Activated naive CD4-positive, alpha-beta T cell treated with anti-CD3 and anti-CD28 coated beads for 36 hours (primary cell): ENCODE data around the gene HLA-C. TPM values are rescaled to one million over a fixed set of nuclear protein-coding genes. Genes with fewer than 3 reads are reported as not detected.
A peak's percentile ranks its signal among the peaks of the same experiment; 100 is the strongest.

Experiments used
- CTCF ChIA-PET: fragments of 350-600 bp; sonication (Branson Sonifier 250); formaldehyde crosslinking; loops from one replicate; lab custom pipeline; 2021; ENCODE audit warnings: antibody characterized with exemption; lab: Charles Lee
- DNase-seq: peaks from one replicate; pipeline ENCODE4 v3.0.0-alpha.2; 2020
- H3K27ac Mint-ChIP-seq: one replicate; pipeline ENCODE4 v1.8.0; 2021; ENCODE audit warnings: mild to moderate bottlenecking, mixed read lengths
- H3K27me3 Mint-ChIP-seq: one replicate; pipeline ENCODE4 v1.8.0; 2021; ENCODE audit warnings: low read depth, mixed read lengths
- H3K36me3 Mint-ChIP-seq: one replicate; pipeline ENCODE4 v1.8.0; 2021; ENCODE audit warnings: low read depth, mixed read lengths
- H3K4me1 Mint-ChIP-seq: one replicate; pipeline ENCODE4 v1.8.0; 2021; ENCODE audit warnings: low read depth, mixed read lengths
- H3K4me3 Mint-ChIP-seq: one replicate; pipeline ENCODE4 v1.8.0; 2021; ENCODE audit warnings: mild to moderate bottlenecking, moderate library complexity, mixed read lengths
- H3K9me3 Mint-ChIP-seq: one replicate; pipeline ENCODE4 v1.8.0; 2021; ENCODE audit warnings: mixed read lengths
- intact Hi-C: fragments of 100-400 bp; cut with micrococcal nuclease; formaldehyde crosslinking; loops from one replicate; pipeline ENCODE4 v1.15.1; 2023
- total RNA-seq, 2 experiments: library from RNA; stranded (reverse); gene quantifications; one replicate each; pipeline ENCODE4 v1.2.3, GENCODE V29; 2021

HLA-C gene
- 1,000 to 10,000 TPM; 1,018 to 1,049 TPM for total RNA-seq

DNA sequence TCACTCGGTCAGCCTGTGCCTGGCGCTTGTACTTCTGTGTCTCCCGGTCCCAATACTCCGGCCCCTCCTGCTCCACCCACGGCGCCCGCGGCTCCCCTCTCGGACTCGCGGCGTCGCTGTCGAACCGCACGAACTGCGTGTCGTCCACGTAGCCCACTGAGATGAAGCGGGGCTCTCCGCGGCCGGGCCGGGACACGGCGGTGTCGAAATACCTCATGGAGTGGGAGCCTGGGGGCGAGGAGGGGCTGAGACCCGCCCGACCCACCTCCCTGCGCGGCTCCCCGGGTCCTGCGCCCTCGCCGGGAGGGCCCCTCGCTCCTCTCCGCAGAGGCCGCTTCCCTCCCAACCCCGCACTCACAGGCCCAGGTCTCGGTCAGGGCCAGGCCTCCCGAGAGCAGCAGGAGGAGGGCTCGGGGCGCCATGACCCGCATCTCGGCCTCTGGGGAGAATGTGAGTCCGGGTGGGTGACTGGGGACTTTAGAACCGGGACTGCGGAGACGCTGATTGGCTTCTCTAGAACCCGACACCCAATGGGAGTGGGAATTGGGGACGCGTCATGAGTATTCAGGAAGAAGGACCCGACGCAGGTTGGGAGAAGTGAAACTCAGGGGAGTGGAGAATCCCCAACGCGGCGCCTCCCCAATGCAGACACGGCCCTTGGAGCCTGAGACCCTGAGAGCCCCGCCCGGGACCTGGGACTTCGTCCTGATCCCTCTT lies at the start of gene HLA-C:
Gene HLA-C (minus strand): TSS at position 452 of the 717 bp plus-strand sequence. CDS start 21 bp downstream, at position 431.
- intact Hi-C loops = loop anchor here (1.0 to 2.0 kb wide), 4 partner anchors 68 to 113 kb away; partner anchors contain the start of genes HLA-B and TCF19
- CTCF ChIA-PET = no interaction called here
- peak within 1 kb of the TSS; percentile 100 for H3K27ac Mint-ChIP-seq
- no peaks in the 10 kb centered on the region for H3K9me3 Mint-ChIP-seq
- peak; percentile 96 for DNase-seq
- H3K27me3 Mint-ChIP-seq = peaks cover 4% of the 10 kb centered on the region
- peaks cover 46% of the 10 kb centered on the region for H3K4me1 Mint-ChIP-seq
- H3K36me3 Mint-ChIP-seq = peaks cover 43% of the 10 kb centered on the region
- H3K4me3 Mint-ChIP-seq = peak within 1 kb of the TSS; percentile 98

DNA sequence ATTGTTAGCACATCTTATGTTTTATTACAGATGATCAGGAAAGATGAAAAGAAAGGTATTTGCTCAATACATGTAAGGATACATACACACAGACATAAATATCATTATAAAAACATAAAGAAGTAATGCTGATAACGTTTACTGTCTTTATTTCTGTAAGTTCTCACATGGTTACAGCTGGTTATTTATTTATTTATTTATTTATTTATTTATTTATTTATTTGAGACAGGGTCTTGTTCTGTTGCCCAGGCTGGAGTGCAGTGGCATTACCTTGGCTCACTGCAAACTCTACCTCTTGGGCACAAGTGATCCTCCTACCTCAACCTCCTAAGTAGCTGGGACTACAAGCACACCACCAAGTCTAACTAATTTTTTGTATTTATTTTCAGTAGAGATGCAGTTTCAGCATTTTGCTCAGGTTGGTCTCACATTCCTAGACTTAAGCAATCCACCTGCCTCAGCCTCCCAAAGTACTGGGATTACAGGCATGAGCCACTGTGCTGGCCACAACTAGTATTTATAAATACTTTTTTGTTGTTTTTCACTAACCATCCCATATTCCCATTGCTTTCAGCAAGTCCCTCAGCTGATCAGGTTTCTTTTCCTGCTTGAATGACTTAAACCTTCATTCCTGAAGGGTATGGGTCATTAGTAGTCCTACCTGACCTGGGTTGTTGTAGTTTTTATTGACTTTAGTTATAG lies 49.3 kb upstream of the HLA-C start:
- Mint-ChIP-seq H3K4me3 (no peak overlapping the region), H3K36me3 (no peaks in the 10 kb centered on the region), H3K27ac (no peak overlapping the region), H3K9me3 (no peaks in the 10 kb centered on the region), H3K27me3 (peaks cover 16% of the 10 kb centered on the region), H3K4me1 (no peaks in the 10 kb centered on the region)
- CTCF ChIA-PET = interaction anchor here (0.6 to 1.0 kb wide), 5 partner anchors 32 to 192 kb away, joined by 3 to 5 read pairs (median 3); no protein-coding TSS in a partner anchor
- intact Hi-C loops = no loop called here
- DNase-seq = no peak

DNA sequence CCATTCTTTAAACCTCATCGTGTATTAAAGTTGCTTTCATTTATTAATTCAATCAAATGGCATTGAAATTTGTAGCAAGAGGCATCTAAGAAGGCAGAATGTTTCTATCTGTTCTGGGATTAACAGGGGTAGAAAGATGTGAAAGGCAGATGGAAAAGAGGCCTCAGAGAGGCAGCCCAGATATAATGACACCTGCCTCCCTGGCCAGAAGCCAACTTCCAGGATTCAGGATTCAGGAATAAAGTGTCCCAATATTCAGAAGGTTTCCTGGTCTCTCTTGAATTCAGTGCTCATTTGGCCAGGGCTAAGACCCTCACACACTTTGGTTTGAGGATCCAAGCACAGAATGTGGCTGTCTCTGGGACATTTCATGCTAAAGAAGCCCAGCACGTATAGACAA lies 45.1 kb upstream of the HLA-C start:
- Mint-ChIP-seq H3K27ac (no peak overlapping the region), H3K4me3 (no peak overlapping the region), H3K4me1 (no peaks in the 10 kb centered on the region), H3K9me3 (no peaks in the 10 kb centered on the region), H3K27me3 (peaks cover 8% of the 10 kb centered on the region), H3K36me3 (no peaks in the 10 kb centered on the region)
- no peak for DNase-seq
- intact Hi-C loops = no loop called here
- CTCF ChIA-PET = interaction anchor here (0.6 kb wide), 1 partner anchor 11 kb away, joined by 3 read pairs; no protein-coding TSS in a partner anchor

DNA sequence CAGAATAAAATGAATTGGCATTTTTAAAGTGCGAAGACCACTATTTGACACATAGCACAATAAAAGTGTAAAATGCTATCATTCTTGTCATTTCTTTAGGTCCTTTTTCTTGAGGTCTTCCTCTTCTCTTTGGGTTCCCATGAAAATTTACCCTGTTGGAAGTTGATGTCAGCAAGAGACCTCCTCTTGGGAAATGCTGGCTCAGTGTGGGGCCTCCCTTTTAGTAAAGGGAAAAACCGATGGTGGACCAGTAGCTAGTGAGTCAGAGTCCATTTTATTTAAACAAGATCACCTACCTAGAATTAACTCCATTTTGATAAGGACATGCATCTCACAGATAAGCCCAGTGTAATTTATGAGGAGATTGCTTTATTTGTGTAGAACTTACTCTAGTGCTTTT lies 37.7 kb upstream of the HLA-C start:
- peak overlapping the region; percentile 15 for H3K4me3 Mint-ChIP-seq
- H3K36me3 Mint-ChIP-seq = no peaks in the 10 kb centered on the region
- H3K4me1 Mint-ChIP-seq = no peaks in the 10 kb centered on the region
- H3K9me3 Mint-ChIP-seq = no peaks in the 10 kb centered on the region
- DNase-seq = no peak
- CTCF ChIA-PET = no interaction called here
- intact Hi-C loops = no loop called here
- H3K27me3 Mint-ChIP-seq = no peaks in the 10 kb centered on the region
- H3K27ac Mint-ChIP-seq = no peak overlapping the region

DNA sequence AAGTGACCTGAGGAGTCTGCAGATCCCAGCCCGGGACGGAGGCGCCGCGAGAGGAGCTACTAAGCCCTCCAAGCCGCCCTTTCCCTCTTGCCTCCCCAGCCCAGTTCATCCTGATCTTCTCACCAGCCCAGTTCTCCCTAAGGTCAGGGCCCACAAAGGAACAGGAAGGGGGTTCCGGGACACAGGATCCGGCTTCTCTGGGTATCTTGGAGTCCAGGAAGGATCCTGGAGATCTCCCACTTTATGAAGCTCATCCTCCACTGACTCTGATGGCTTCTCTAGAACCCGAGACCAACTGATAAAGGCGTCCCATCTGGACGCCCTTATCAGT lies 36.9 kb upstream of the HLA-C start:
- Mint-ChIP-seq H3K4me1 (no peaks in the 10 kb centered on the region), H3K4me3 (peak overlapping the region; percentile 74), H3K9me3 (no peaks in the 10 kb centered on the region), H3K36me3 (no peaks in the 10 kb centered on the region), H3K27ac (no peak overlapping the region), H3K27me3 (no peaks in the 10 kb centered on the region)
- no peak for DNase-seq
- CTCF ChIA-PET = no interaction called here
- intact Hi-C loops = no loop called here

DNA sequence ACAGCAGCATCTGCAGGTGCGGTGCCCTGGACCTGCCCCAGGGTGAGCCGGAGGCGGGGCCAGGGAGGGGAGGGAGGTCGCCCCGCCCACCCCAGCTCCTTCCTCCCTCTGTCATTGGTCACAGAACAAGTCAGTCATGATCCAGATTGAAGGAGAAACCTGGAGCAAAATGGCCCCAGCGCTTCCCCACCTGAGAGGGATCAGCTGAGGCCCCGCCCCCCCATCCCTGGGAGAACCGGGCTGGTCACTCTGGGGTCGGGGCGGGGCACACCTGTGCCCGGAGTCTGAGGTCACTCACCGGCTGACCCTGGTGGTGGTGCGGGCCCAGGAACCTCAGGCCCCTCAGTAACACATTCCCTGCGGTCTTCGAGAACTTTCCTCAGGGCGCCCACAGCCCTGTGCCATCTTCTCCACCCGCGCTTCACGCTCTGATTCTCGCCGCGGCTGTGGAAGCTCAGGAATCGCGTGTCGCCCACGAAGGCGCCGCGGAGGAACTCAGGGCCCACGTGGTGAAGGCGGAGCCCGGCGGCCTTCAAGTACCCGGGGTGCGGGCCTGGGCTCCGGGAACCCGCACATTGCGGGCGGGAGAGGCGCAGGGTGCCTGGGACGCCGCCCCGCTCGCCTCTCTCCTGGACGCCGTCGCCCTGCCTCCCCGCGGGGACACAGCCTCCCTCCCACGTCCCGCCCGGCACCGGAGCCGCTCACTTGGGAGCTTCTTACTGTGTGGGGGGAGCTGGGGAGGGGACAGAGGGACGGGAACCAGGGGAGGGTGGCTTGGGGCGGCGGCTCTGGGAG lies 36.4 kb upstream of the HLA-C start:
- Mint-ChIP-seq H3K36me3 (no peaks in the 10 kb centered on the region), H3K4me1 (no peaks in the 10 kb centered on the region), H3K9me3 (no peaks in the 10 kb centered on the region), H3K4me3 (peak overlapping the region; percentile 74), H3K27ac (peak overlapping the region; percentile 33), H3K27me3 (no peaks in the 10 kb centered on the region)
- DNase-seq = peak; percentile 72
- intact Hi-C loops = no loop called here
- CTCF ChIA-PET = interaction anchor here (0.6 kb wide), 1 partner anchor 628 kb away, joined by 6 read pairs; no protein-coding TSS in a partner anchor

DNA sequence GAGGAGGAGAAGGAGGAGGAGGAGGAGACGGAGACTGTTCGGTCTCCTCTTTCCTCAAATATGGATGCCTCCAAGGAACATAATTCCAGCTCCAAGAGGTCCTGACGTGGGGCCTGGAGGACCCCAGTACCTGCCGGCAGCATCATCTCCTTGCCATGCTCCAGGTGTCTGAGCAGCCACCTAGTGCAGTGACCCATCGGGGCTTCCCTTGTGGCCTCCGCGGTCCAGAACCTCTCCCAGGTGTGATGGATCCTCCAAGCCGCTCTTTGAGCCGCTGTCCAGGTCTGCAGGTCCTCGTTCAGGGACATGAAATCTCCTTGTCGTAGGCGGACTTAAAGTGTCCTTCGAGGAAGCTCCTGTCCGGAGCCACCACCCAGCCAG lies 35.8 kb upstream of the HLA-C start:
- no peak for DNase-seq
- Mint-ChIP-seq H3K27ac (no peak overlapping the region), H3K4me3 (no peak overlapping the region), H3K4me1 (no peaks in the 10 kb centered on the region), H3K9me3 (no peaks in the 10 kb centered on the region), H3K36me3 (no peaks in the 10 kb centered on the region), H3K27me3 (no peaks in the 10 kb centered on the region)
- intact Hi-C loops = no loop called here
- CTCF ChIA-PET = interaction anchor here (0.6 kb wide), 1 partner anchor 627 kb away, joined by 6 read pairs; no protein-coding TSS in a partner anchor

DNA sequence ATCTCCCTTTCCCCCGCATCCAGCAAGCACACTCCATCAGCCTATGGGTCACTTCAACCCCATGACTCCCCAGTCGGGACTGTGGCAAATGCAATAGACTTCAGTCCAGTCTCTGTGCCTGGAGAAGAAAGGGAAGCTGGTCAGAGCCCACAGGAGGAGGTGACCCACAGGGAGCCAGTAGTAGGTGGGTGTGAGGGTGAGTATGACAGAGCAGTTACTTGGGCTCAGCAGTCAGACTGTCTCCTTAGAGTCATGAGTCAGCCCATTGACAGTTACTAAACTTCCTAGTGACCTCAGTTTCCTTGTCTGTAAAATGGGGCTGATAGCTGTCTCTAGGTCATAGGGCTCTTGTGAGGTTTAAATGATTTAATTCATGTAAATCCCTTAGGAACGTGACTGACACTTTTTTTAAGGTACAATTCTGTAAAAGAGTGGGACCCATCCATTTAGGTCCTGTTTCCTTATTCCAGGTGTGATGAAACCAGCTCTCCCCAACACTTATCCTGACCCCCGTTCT lies 33.9 kb upstream of the HLA-C start:
- no peaks in the 10 kb centered on the region for H3K36me3 Mint-ChIP-seq
- no peaks in the 10 kb centered on the region for H3K9me3 Mint-ChIP-seq
- DNase-seq = no peak
- CTCF ChIA-PET = interaction anchor here (0.7 kb wide), 1 partner anchor 11 kb away, joined by 3 read pairs; no protein-coding TSS in a partner anchor
- H3K4me3 Mint-ChIP-seq = no peak overlapping the region
- intact Hi-C loops = no loop called here
- H3K27me3 Mint-ChIP-seq = no peaks in the 10 kb centered on the region
- H3K27ac Mint-ChIP-seq = no peak overlapping the region
- H3K4me1 Mint-ChIP-seq = no peaks in the 10 kb centered on the region

DNA sequence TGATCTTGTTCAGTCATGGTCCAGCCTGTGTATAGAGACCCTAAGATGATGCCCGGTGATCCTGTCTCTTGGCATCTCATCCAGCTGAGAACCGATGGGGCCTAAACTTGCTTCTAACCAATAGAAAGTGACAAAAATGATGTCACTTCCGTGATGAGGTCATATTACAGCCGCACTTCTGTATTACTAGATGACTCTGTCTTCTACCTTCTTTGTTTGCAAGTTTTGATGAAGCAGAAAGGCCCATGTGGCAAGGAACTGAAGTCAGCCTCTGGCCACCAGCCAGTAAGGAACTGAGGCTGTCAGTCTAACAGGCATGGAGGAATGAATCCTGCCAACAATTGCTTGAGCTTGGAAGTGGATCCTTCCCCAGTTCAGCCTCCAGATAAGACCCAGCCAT lies 32.8 kb upstream of the HLA-C start:
- intact Hi-C loops = no loop called here
- Mint-ChIP-seq H3K4me3 (no peak overlapping the region), H3K4me1 (no peaks in the 10 kb centered on the region), H3K27ac (no peak overlapping the region), H3K27me3 (no peaks in the 10 kb centered on the region), H3K9me3 (no peaks in the 10 kb centered on the region), H3K36me3 (no peaks in the 10 kb centered on the region)
- no peak for DNase-seq
- CTCF ChIA-PET = interaction anchor here (0.6 kb wide), 1 partner anchor 174 kb away, joined by 3 read pairs; no protein-coding TSS in a partner anchor

DNA sequence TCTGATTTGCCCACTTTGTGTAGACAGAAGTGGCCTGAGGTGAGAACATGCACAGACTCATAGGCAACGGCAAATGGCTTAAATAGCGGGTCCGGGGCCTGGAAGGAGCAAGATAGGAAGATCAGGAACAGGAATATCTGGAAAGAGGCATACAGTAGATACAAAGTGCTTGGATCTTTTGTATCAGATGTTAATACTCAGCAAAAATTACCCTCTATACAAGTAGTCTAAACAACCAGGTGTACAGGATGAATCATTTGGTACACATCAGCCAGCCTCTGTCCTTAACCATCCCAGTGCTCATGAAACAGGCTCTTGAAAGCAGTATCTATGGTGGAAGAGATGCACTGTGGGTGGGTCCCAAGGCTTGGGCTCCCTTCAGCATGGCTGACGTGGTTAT lies 28.9 kb upstream of the HLA-C start:
- intact Hi-C loops = no loop called here
- Mint-ChIP-seq H3K27ac (no peak overlapping the region), H3K27me3 (peaks cover 8% of the 10 kb centered on the region), H3K36me3 (no peaks in the 10 kb centered on the region), H3K4me1 (no peaks in the 10 kb centered on the region), H3K4me3 (no peak overlapping the region), H3K9me3 (no peaks in the 10 kb centered on the region)
- DNase-seq = no peak
- CTCF ChIA-PET = no interaction called here

DNA sequence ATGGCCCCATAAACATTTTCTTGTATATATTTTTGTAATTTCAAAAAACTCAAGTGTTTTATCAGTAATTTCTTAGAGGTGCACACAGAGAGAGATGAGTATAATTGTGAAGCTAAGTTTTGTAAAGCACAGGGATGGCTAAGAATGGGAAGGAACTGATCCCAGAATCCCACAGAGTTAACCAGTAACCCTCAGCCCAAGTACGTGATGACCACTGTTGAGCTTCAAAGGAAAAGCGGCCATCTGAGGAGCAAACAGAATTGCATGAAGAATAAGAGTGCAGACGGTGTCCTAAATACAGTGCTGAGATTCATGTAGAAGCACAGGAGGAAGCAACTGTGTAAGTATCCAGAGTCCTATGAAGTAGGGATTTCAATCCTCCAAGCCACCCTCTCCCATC lies 28.1 kb upstream of the HLA-C start:
- CTCF ChIA-PET = no interaction called here
- H3K4me3 Mint-ChIP-seq = no peak overlapping the region
- no peaks in the 10 kb centered on the region for H3K36me3 Mint-ChIP-seq
- no peak for DNase-seq
- no peaks in the 10 kb centered on the region for H3K4me1 Mint-ChIP-seq
- intact Hi-C loops = no loop called here
- peaks cover 9% of the 10 kb centered on the region for H3K27me3 Mint-ChIP-seq
- no peak overlapping the region for H3K27ac Mint-ChIP-seq
- no peaks in the 10 kb centered on the region for H3K9me3 Mint-ChIP-seq

DNA sequence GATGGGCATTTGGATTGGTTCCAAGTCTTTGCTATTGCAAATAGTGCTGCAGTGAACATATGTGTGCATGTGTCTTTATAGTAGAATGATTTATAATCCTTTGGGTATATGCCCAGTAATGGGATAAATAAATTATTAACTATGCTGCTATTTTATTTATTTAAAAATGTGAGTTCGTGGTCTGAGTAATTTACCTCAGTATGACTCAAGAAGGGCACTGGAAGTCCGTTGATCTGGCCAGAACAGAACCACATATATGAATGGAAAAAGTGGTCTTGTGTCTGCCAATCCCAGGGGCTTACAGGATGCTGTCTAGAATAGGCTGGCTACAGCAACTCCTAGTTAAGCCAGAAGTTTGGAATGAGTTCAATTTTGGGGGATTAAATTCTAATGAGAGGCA lies 27.6 kb upstream of the HLA-C start:
- Mint-ChIP-seq H3K4me3 (no peak overlapping the region), H3K27me3 (peaks cover 9% of the 10 kb centered on the region), H3K36me3 (no peaks in the 10 kb centered on the region), H3K9me3 (no peaks in the 10 kb centered on the region), H3K27ac (no peak overlapping the region), H3K4me1 (no peaks in the 10 kb centered on the region)
- DNase-seq = no peak
- CTCF ChIA-PET = no interaction called here
- intact Hi-C loops = no loop called here
